HepG2 (cell line): ENCODE data around the gene FCHSD1. TPM values are rescaled to one million over a fixed set of nuclear protein-coding genes. Genes with fewer than 3 reads are reported as not detected.
A peak's percentile ranks its signal among the peaks of the same experiment; 100 is the strongest.

Experiments used
- GZF1 ChIP-seq: sonication (generic); formaldehyde crosslinking; IDR thresholded peaks from 2 replicates; pipeline ENCODE4 v1.5.1; 2020; ENCODE audit warnings: mild to moderate bottlenecking, missing genetic modification reagents
- HDAC6 ChIP-seq: fragments of 200-600 bp; sonication (generic); IDR thresholded peaks from 2 replicates; pipeline ENCODE4 v1.7.0; 2017; ENCODE audit warnings: mild to moderate bottlenecking, antibody characterized with exemption, low read length, low read depth
- JARID2 ChIP-seq: sonication (generic); formaldehyde crosslinking; IDR thresholded peaks from 2 replicates; pipeline ENCODE4 v1.8.1; 2023; ENCODE audit warnings: missing genetic modification reagents, inconsistent platforms; ENCODE audit not compliant: insufficient replicate concordance
- KDM3A ChIP-seq: IDR thresholded peaks from 2 replicates; pipeline ENCODE4 v1.6.1; 2018; ENCODE audit warnings: low read depth, missing compliant biosample characterization
- KDM4B ChIP-seq: sonication (generic); formaldehyde crosslinking; IDR thresholded peaks from 2 replicates; pipeline ENCODE4 v1.4.0; 2020; ENCODE audit warnings: missing genetic modification reagents
- MED13 ChIP-seq: sonication (generic); formaldehyde crosslinking; IDR thresholded peaks from 2 replicates; pipeline ENCODE4 v1.5.0; 2020; ENCODE audit warnings: missing genetic modification reagents
- RBFOX2 ChIP-seq: fragments of 200-400 bp; formaldehyde crosslinking; IDR thresholded peaks from 2 replicates; pipeline ENCODE4 v1.6.1; 2017; ENCODE audit warnings: low read depth, mild to moderate bottlenecking, low read length
- SIX1 ChIP-seq: sonication (generic); formaldehyde crosslinking; IDR thresholded peaks from 2 replicates; pipeline ENCODE4 v1.4.0; 2020; ENCODE audit warnings: missing genetic modification reagents, borderline replicate concordance
- TEAD2 ChIP-seq: sonication (generic); formaldehyde crosslinking; IDR thresholded peaks from 2 replicates; pipeline ENCODE4 v1.9.0; 2021; ENCODE audit warnings: missing genetic modification reagents
- U2AF1 ChIP-seq: fragments of 200-400 bp; formaldehyde crosslinking; optimal IDR thresholded peaks from 2 replicates; pipeline ENCODE3; 2017; ENCODE audit warnings: mild to moderate bottlenecking, low read depth, low read length
- ZFP1 ChIP-seq: IDR thresholded peaks from 2 replicates; pipeline ENCODE4 v1.6.1; 2016
- ZNF207 ChIP-seq: fragments of 450-650 bp; IDR thresholded peaks from 2 replicates; pipeline ENCODE4 v1.6.1; 2016; ENCODE audit warnings: antibody characterized with exemption, borderline replicate concordance
- ZNF496 ChIP-seq: sonication (generic); formaldehyde crosslinking; IDR thresholded peaks from 2 replicates; pipeline ENCODE4 v1.8.1; 2023; ENCODE audit warnings: mild to moderate bottlenecking, moderate library complexity, missing genetic modification reagents; ENCODE audit not compliant: insufficient replicate concordance
- ZNF572 ChIP-seq: sonication (generic); formaldehyde crosslinking; IDR thresholded peaks from 2 replicates; pipeline ENCODE4 v1.5.1; 2020; ENCODE audit warnings: mild to moderate bottlenecking, missing genetic modification reagents
- polyA plus RNA-seq, 8 experiments: library from polyadenylated mRNA; depleted of rRNA in 3 of 8; stranded (reverse) in 7 of 8; unstranded in 1 of 8; fragments of >200 nt; fragmentation: Illumina TruSeq in 4 of 8; extraction: Trizol in 4 of 8; gene quantifications; 2 replicates each; pipeline versions ENCODE4 v1.2.1 to v1.2.3, GENCODE V29; 2011 to 2016; ENCODE audit warnings: low read depth in 4 of 8, missing spikeins in 1 of 8, mixed read lengths in 1 of 8; ENCODE audit not compliant: insufficient read depth in 1 of 8
- total RNA-seq, 5 experiments: library from RNA; depleted of rRNA; stranded (reverse); fragments of >200 nt; fragmentation: Illumina TruSeq; extraction: Trizol; gene quantifications; 2 replicates each; pipeline ENCODE4 v1.2.3, GENCODE V29; 2016; ENCODE audit warnings: low read depth in 1 of 5
- TF ChIP-seq, protein P1 (sequence below): sonication (generic); formaldehyde crosslinking; IDR thresholded peaks from one replicate; pipeline ENCODE4 v1.5.1; 2020; ENCODE audit warnings: mild to moderate bottlenecking, missing genetic modification reagents; ENCODE audit errors: not compliant biosample characterization
- TF ChIP-seq, protein P2 (sequence below): sonication (generic); formaldehyde crosslinking; IDR thresholded peaks from 2 replicates; pipeline ENCODE4 v1.5.0; 2020; ENCODE audit warnings: missing genetic modification reagents, mild to moderate bottlenecking, borderline replicate concordance
- TF ChIP-seq, protein P3 (sequence below): IDR thresholded peaks from 2 replicates; pipeline ENCODE4 v1.6.1; 2018; ENCODE audit warnings: missing genetic modification reagents

Gene FCHSD1
- total and polyA plus RNA-seq, 2 of the 13 experiments (the other 11 are each of a cell fraction or from before 2014, with no cell fraction given) = 5.5 to 15.4 TPM

DNA sequence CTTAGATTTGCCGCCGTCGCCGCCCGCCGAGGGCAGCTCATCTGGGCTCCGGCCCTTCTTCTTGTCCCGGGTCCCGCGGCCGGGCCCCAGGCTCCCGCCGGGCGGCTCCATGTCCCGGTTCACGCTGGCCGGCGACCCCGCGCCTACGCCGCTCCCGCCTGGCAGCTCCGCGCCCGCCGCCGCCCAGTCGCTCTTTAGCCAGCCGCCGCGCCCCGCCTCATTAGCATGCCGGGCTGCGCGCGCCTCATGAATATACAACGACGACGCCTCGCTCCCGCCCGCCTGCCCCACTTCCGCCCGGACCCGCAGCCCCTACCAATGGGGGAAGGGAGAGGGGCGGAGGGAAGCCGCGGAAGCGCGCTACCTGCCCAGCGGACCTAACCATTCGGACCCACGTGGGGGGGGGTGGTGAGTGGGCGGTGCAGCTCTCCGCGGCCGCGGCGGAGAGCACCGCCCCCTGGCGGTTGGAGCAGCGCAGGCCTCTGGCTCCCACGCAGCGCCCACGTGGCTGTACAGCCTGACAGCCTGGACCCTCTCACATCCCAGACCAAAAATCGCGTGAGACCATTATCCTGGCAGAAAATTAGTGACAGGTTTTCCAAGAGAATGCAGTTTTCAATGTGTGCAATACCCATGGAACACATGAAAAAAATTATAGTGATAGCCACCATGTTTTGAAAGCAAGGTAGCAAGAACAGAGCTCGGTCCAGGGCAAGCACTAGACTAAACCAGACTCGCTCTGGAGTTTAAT, 32.2 kb downstream of the FCHSD1 start, which contains the start of gene DIAPH1 (continued):
- TF ChIP-seq RBFOX2 (peak; percentile 90), HDAC6 (no peak), ZNF572 (no peak), KDM4B (CRISPR knock-in tag) (peak; percentile 93; the same call in 1 of the 2 replicates), KDM3A (CRISPR knock-in tag) (peak; percentile 61; the same call in 1 of the 2 replicates), ZNF496 (CRISPR knock-in tag) (no peak), JARID2 (CRISPR knock-in tag) (no peak), TEAD2 (CRISPR knock-in tag) (no peak), ZNF207 (no peak), GZF1 (CRISPR knock-in tag) (no peak), MED13 (CRISPR knock-in tag) (peak; percentile 82), ZFP1 (CRISPR knock-in tag) (0 out of 2 replicates have a peak, but pooled peaks have one; percentile 51), U2AF1 (peak; percentile 35), SIX1 (peak; percentile 23; the same call in 1 of the 2 replicates)
- TF ChIP-seq, protein P1, sequence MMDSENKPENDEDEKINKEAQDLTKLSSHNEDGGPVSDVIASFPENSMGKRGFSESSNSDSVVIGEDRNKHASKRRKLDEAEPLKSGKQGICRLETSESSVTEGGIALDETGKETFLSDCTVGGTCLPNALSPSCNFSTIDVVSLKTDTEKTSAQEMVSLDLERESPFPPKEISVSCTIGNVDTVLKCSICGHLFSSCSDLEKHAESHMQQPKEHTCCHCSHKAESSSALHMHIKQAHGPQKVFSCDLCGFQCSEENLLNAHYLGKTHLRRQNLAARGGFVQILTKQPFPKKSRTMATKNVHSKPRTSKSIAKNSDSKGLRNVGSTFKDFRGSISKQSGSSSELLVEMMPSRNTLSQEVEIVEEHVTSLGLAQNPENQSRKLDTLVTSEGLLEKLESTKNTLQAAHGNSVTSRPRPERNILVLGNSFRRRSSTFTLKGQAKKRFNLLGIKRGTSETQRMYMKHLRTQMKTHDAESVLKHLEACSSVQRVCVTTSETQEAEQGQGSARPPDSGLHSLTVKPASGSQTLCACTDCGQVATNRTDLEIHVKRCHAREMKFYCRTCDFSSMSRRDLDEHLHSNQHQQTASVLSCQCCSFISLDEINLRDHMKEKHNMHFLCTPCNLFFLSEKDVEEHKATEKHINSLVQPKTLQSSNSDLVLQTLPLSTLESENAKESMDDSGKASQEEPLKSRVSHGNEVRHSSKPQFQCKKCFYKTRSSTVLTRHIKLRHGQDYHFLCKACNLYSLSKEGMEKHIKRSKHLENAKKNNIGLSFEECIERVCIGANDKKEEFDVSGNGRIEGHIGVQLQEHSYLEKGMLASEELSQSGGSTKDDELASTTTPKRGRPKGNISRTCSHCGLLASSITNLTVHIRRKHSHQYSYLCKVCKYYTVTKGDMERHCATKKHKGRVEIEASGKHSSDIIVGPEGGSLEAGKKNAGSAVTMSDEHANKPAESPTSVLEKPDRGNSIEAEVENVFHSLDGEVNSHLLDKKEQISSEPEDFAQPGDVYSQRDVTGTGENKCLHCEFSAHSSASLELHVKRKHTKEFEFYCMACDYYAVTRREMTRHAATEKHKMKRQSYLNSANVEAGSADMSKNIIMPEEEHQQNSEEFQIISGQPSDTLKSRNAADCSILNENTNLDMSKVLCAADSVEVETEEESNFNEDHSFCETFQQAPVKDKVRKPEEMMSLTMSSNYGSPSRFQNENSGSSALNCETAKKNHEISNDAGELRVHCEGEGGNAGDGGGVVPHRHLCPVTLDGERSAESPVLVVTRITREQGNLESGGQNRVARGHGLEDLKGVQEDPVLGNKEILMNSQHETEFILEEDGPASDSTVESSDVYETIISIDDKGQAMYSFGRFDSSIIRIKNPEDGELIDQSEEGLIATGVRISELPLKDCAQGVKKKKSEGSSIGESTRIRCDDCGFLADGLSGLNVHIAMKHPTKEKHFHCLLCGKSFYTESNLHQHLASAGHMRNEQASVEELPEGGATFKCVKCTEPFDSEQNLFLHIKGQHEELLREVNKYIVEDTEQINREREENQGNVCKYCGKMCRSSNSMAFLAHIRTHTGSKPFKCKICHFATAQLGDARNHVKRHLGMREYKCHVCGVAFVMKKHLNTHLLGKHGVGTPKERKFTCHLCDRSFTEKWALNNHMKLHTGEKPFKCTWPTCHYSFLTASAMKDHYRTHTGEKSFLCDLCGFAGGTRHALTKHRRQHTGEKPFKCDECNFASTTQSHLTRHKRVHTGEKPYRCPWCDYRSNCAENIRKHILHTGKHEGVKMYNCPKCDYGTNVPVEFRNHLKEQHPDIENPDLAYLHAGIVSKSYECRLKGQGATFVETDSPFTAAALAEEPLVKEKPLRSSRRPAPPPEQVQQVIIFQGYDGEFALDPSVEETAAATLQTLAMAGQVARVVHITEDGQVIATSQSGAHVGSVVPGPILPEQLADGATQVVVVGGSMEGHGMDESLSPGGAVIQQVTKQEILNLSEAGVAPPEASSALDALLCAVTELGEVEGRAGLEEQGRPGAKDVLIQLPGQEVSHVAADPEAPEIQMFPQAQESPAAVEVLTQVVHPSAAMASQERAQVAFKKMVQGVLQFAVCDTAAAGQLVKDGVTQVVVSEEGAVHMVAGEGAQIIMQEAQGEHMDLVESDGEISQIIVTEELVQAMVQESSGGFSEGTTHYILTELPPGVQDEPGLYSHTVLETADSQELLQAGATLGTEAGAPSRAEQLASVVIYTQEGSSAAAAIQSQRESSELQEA (CRISPR knock-in tag) = no peak
- TF ChIP-seq, protein P2, sequence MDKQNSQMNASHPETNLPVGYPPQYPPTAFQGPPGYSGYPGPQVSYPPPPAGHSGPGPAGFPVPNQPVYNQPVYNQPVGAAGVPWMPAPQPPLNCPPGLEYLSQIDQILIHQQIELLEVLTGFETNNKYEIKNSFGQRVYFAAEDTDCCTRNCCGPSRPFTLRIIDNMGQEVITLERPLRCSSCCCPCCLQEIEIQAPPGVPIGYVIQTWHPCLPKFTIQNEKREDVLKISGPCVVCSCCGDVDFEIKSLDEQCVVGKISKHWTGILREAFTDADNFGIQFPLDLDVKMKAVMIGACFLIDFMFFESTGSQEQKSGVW (CRISPR knock-in tag) = no peak
- TF ChIP-seq, protein P3, sequence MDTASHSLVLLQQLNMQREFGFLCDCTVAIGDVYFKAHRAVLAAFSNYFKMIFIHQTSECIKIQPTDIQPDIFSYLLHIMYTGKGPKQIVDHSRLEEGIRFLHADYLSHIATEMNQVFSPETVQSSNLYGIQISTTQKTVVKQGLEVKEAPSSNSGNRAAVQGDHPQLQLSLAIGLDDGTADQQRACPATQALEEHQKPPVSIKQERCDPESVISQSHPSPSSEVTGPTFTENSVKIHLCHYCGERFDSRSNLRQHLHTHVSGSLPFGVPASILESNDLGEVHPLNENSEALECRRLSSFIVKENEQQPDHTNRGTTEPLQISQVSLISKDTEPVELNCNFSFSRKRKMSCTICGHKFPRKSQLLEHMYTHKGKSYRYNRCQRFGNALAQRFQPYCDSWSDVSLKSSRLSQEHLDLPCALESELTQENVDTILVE (CRISPR knock-in tag) = peak; percentile 57; the same call in 1 of the 2 replicates
